K562 (cell line): ENCODE results near the gene ANKRD45. TPM values are rescaled to one million over a fixed set of nuclear protein-coding genes. Genes with fewer than 3 reads are reported as not detected.
A peak's percentile ranks its signal among the peaks of the same experiment; 100 is the strongest.

Experiments used
- CREB5 ChIP-seq: fragments of 250-450 bp; sonication (Bioruptor Pico); IDR thresholded peaks from 2 replicates; pipeline ENCODE4 v1.5.0; 2020; ENCODE audit warnings: mild to moderate bottlenecking
- DEAF1 ChIP-seq: fragments of 450-650 bp; formaldehyde crosslinking; IDR thresholded peaks from 2 replicates; pipeline ENCODE4 v1.4.0; 2020; ENCODE audit warnings: mild to moderate bottlenecking, moderate library complexity
- GTF3C2 ChIP-seq: IDR thresholded peaks from 3 replicates; pipeline ENCODE4 v1.6.1; 2011; ENCODE audit warnings: borderline replicate concordance, mild to moderate bottlenecking, moderate library complexity; ENCODE audit not compliant: insufficient read length; ENCODE audit errors: extremely low read depth
- HDAC3 ChIP-seq: fragments of 450-650 bp; IDR thresholded peaks from 2 replicates; pipeline ENCODE4 v1.6.1; 2018; ENCODE audit warnings: borderline replicate concordance, mild to moderate bottlenecking, moderate library complexity; ENCODE audit not compliant: partially characterized antibody
- HDGF ChIP-seq: fragments of 450-650 bp; IDR thresholded peaks from 2 replicates; pipeline ENCODE4 v1.6.1; 2016
- ILK ChIP-seq: fragments of 450-650 bp; IDR thresholded peaks from 2 replicates; pipeline ENCODE4 v1.6.1; 2016; ENCODE audit warnings: missing genetic modification characterization, low read depth, mild to moderate bottlenecking, missing compliant biosample characterization, moderate library complexity, borderline replicate concordance
- MXI1 ChIP-seq: IDR thresholded peaks from 2 replicates; pipeline ENCODE4 v1.6.1; 2011; ENCODE audit warnings: low read depth, mild to moderate bottlenecking, improper control_type of control experiment, low read length
- NCOA6 ChIP-seq: fragments of 450-650 bp; IDR thresholded peaks from 2 replicates; pipeline ENCODE4 v1.6.1; 2017; ENCODE audit warnings: mild to moderate bottlenecking
- NKRF ChIP-seq: fragments of 450-650 bp; IDR thresholded peaks from 2 replicates; pipeline ENCODE4 v1.6.1; 2016; ENCODE audit warnings: borderline replicate concordance
- NONO ChIP-seq, 2 experiments: fragments of 200-400 bp in 1 of 2; fragments of 450-650 bp in 1 of 2; formaldehyde crosslinking in 1 of 2; IDR thresholded peaks; 2 replicates each; pipeline ENCODE4 v1.6.1; 2017; ENCODE audit warnings: low read depth in 2 of 2, mild to moderate bottlenecking in 2 of 2, moderate library complexity in 2 of 2, low read length in 1 of 2
- NR3C1 ChIP-seq: sonication (generic); formaldehyde crosslinking; IDR thresholded peaks from 2 replicates; pipeline ENCODE4 v1.8.1; 2022; ENCODE audit warnings: missing genetic modification reagents
- RBM17 ChIP-seq: fragments of 200-400 bp; formaldehyde crosslinking; IDR thresholded peaks from 2 replicates; pipeline ENCODE4 v1.6.1; 2017; ENCODE audit warnings: low read depth, mild to moderate bottlenecking, low read length, borderline replicate concordance
- TGIF2 ChIP-seq: sonication (generic); formaldehyde crosslinking; IDR thresholded peaks from 2 replicates; pipeline ENCODE4 v1.8.1; 2022; ENCODE audit warnings: mild to moderate bottlenecking, missing genetic modification reagents, moderate library complexity
- TRIM25 ChIP-seq: fragments of 450-650 bp; IDR thresholded peaks from 2 replicates; pipeline ENCODE4 v1.7.0; 2016; ENCODE audit warnings: borderline replicate concordance
- ZNF551 ChIP-seq: fragments of 250-450 bp; sonication (Bioruptor Pico); IDR thresholded peaks from 2 replicates; pipeline ENCODE4 v1.5.0; 2021; ENCODE audit warnings: mild to moderate bottlenecking, moderate library complexity
- ZNF699 ChIP-seq: fragments of 250-450 bp; sonication (Bioruptor Pico); IDR thresholded peaks from 2 replicates; pipeline ENCODE4 v1.8.0; 2021; ENCODE audit warnings: mild to moderate bottlenecking, moderate library complexity; ENCODE audit not compliant: insufficient replicate concordance
- ZNF778 ChIP-seq: fragments of 450-650 bp; formaldehyde crosslinking; IDR thresholded peaks from 2 replicates; pipeline ENCODE4 v1.4.0; 2020; ENCODE audit warnings: mild to moderate bottlenecking, moderate library complexity
- polyA plus RNA-seq, 8 experiments: library from polyadenylated mRNA; depleted of rRNA in 4 of 8; stranded (reverse) in 5 of 8; unstranded in 3 of 8; fragments of >200 nt; fragmentation: Nextera tagmentation in 2 of 8; fragmentation: Illumina TruSeq in 1 of 8; extraction: Ambion mirVana in 2 of 8; extraction: Trizol in 1 of 8; gene quantifications; 2 replicates each; pipeline versions ENCODE4 v1.2.1 to v1.2.3, GENCODE V29; 2011 to 2014; ENCODE audit warnings: inconsistent platforms in 1 of 8, missing spikeins in 1 of 8
- total RNA-seq, 7 experiments: library from RNA; depleted of rRNA in 6 of 7; stranded (reverse); fragments of >200 nt in 6 of 7; fragmentation: Illumina TruSeq in 2 of 7; extraction: Trizol in 2 of 7; gene quantifications; 2 replicates each; pipeline versions ENCODE4 v1.2.1 to v1.2.3, GENCODE V29; 2011 to 2021; ENCODE audit warnings: low replicate concordance in 1 of 7

Gene ANKRD45
- total and polyA plus RNA-seq, 9 of the 15 experiments (the other 6 are each of a cell fraction or from before 2014, with no cell fraction given) = 0.10 to 0.30 (median 0.11) TPM; not detected in 2

- no peak for TF ChIP-seq MXI1
- no peak for TF ChIP-seq NCOA6
- peak; percentile 82 for TF ChIP-seq HDAC3
- no peak for TF ChIP-seq CREB5 (CRISPR knock-in tag)
- no peak for TF ChIP-seq RBM17
- TF ChIP-seq ILK (tag) = no peak
- no peak for TF ChIP-seq TRIM25
- TF ChIP-seq NR3C1 = no peak
- TF ChIP-seq TGIF2 = no peak
- TF ChIP-seq DEAF1 (CRISPR knock-in tag) = peak; percentile 43; the same call in 1 of the 2 replicates
- peak; percentile 96 for TF ChIP-seq NKRF
- no peak for TF ChIP-seq ZNF699
- no peak for TF ChIP-seq GTF3C2
- peak; percentile 52; the same call in 1 of the 2 replicates for TF ChIP-seq HDGF
- peak in 1 of 2 experiments; percentile 63; a peak in 1 of 4 replicates for TF ChIP-seq NONO (IDR thresholded peaks at IDR 0.05; ENCODE audit: low read depth in 2 of 2, low read length in 1 of 2)
- TF ChIP-seq ZNF551 = no peak
- TF ChIP-seq ZNF778 (CRISPR knock-in tag) = no peak
Observed at GRCh38 chr1:173714759-173715537, 45.3 kb upstream of the ANKRD45 start, which contains the start of gene KLHL20 (continued).
